HG03457 (cell line): ENCODE data around the gene FRAS1.
"Not testable (repeated sequence)": the region's sequence is repeated elsewhere in the genome, so short reads cannot be mapped to it uniquely, and the experiment has no call there.

Experiments used
- ATAC-seq: cut with Tn5 transposase; IDR thresholded peaks from one replicate; pipeline ENCODE4 v1.9.1; 2021; ENCODE audit warnings: moderate number of reproducible peaks; ENCODE audit not compliant: unreplicated experiment

Gene FRAS1

GRCh38 chr4:78165758-78166157 is 108.6 kb downstream of the FRAS1 start:
- ATAC-seq: no peak

- ATAC-seq: no peak
Observed at GRCh38 chr4:78166622-78167021, 109.5 kb downstream of the FRAS1 start.

GRCh38 chr4:78167510-78167909 is 110.4 kb downstream of the FRAS1 start:
- no peak for ATAC-seq

- ATAC-seq: no peak
Observed at GRCh38 chr4:78168029-78168428, 110.9 kb downstream of the FRAS1 start.

GRCh38 chr4:78169728-78170127 is 112.6 kb downstream of the FRAS1 start:
- no peak for ATAC-seq

GRCh38 chr4:78171482-78171881 is 114.4 kb downstream of the FRAS1 start:
- no peak for ATAC-seq

- no peak for ATAC-seq
Observed at GRCh38 chr4:78174891-78175290, 117.8 kb downstream of the FRAS1 start.

- no peak for ATAC-seq
Observed at GRCh38 chr4:78179196-78179595, 122.1 kb downstream of the FRAS1 start.

GRCh38 chr4:78181681-78182234 is 124.6 kb downstream of the FRAS1 start:
- not testable (repeated sequence) for ATAC-seq

- ATAC-seq: no peak
Observed at GRCh38 chr4:78184584-78184983, 127.5 kb downstream of the FRAS1 start.

GRCh38 chr4:78185117-78185516 is 128.0 kb downstream of the FRAS1 start:
- ATAC-seq: no peak

GRCh38 chr4:78186597-78187543 is 129.7 kb downstream of the FRAS1 start:
- ATAC-seq: no peak

- ATAC-seq: no peak
Observed at GRCh38 chr4:78190068-78190467, 132.9 kb downstream of the FRAS1 start.

GRCh38 chr4:78190595-78190994 is 133.5 kb downstream of the FRAS1 start:
- no peak for ATAC-seq

GRCh38 chr4:78197947-78198346 is 140.8 kb downstream of the FRAS1 start:
- no peak for ATAC-seq

GRCh38 chr4:78199984-78200383 is 142.9 kb downstream of the FRAS1 start:
- ATAC-seq: no peak

GRCh38 chr4:78200949-78201348 is 143.8 kb downstream of the FRAS1 start:
- no peak for ATAC-seq

GRCh38 chr4:78204176-78204575 is 147.1 kb downstream of the FRAS1 start:
- ATAC-seq: no peak

GRCh38 chr4:78205591-78205990 is 148.5 kb downstream of the FRAS1 start:
- ATAC-seq: no peak

GRCh38 chr4:78207541-78207940 is 150.4 kb downstream of the FRAS1 start:
- no peak for ATAC-seq

GRCh38 chr4:78207951-78208350 is 150.8 kb downstream of the FRAS1 start:
- no peak for ATAC-seq

GRCh38 chr4:78208896-78209295 is 151.8 kb downstream of the FRAS1 start:
- ATAC-seq: not testable (repeated sequence)
